DOHH2 (cell line): ENCODE results near the gene ABITRAM.

ENCODE experiments used
- CTCF ChIP-seq: fragments of 200-600 bp; sonication (generic); IDR thresholded peaks from one replicate; pipeline ENCODE4 v1.5.1; 2014; ENCODE audit warnings: antibody characterized with exemption, mild to moderate bottlenecking, low read depth, low read length; ENCODE audit not compliant: poor library complexity, severe bottlenecking
- EZH2phosphoT487 ChIP-seq: fragments of 200-600 bp; sonication (generic); IDR thresholded peaks from 2 replicates; pipeline ENCODE4 v1.6.1; 2017; ENCODE audit warnings: borderline replicate concordance, mild to moderate bottlenecking, antibody characterized with exemption, low read length, moderate library complexity, mixed read lengths

DNA sequence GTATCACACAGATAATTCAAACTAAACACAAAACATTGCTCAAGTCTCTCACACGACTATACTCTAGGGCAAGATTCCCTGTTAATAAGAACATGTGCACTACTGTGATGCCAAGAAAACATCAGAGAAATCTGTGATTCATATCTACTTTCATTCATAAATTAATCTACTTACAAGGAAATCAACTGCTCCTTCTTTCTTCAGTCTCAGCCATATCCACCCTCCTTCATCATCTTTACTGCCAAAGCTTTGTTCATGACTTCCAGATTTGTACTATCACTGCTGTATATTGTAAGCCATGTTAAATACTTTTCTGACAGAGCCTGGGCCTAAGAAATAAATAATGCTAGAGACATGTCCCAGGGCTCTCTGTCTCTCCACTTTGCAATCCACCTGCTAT, 44.0 kb downstream of the ABITRAM start:
- TF ChIP-seq CTCF (no peak), EZH2phosphoT487 (no peak)
